Measurements from ENCODE around the gene SLC1A4. TPM values are rescaled to one million over a fixed set of nuclear protein-coding genes. Genes with fewer than 3 reads are reported as not detected.

The SLC1A4 gene
- total RNA-seq, result 19.5 and 33.9 TPM in 2 replicates

GRCh38 chr2:64989126-64989981, at the start of gene SLC1A4:
Gene SLC1A4, plus strand, starts transcription at chr2:64989399. Its CDS starts 245 bp downstream, at chr2:64989644.

GRCh38 chr2:65056215-65057053, 67.2 kb downstream of the SLC1A4 start, which contains the start of gene CEP68:
Gene CEP68, plus strand, starts transcription at chr2:65056416. Its CDS starts 13,029 bp downstream, at chr2:65069445.

Other genes with a start within 250 kb of the SLC1A4 start
- gene CEP68, start 67.0 kb downstream of the SLC1A4 start, total RNA-seq, result 5.9 and 10.3 TPM in 2 replicates
- 53.2 and 67.5 TPM in 2 replicates for gene RAB1A, start 140.7 kb downstream of the SLC1A4 start, total RNA-seq
- gene ACTR2, start 238.4 kb downstream of the SLC1A4 start, total RNA-seq, result 56.7 and 87.2 TPM in 2 replicates